GM12878 (cell line): ENCODE measurements around the gene MRPL30. TPM values are rescaled to one million over a fixed set of nuclear protein-coding genes. Genes with fewer than 3 reads are reported as not detected.

Experiments
- GABPA ChIP-seq: IDR thresholded peaks from 2 replicates; pipeline ENCODE4 v1.6.1; 2014; ENCODE audit warnings: antibody characterized with exemption, low read depth, mild to moderate bottlenecking, inconsistent platforms
- HCFC1 ChIP-seq: fragments of 150-350 bp; IDR thresholded peaks from 2 replicates; pipeline ENCODE4 v1.6.1; 2014; ENCODE audit warnings: low read length
- HSF1 ChIP-seq: fragments of 150-350 bp; IDR thresholded peaks from 2 replicates; pipeline ENCODE4 v1.6.1; 2014; ENCODE audit warnings: mild to moderate bottlenecking, low read depth, low read length
- IRF3 ChIP-seq: fragments of 450-650 bp; IDR thresholded peaks from 2 replicates; pipeline ENCODE4 v1.6.1; 2014; ENCODE audit warnings: mild to moderate bottlenecking
- IRF5 ChIP-seq: fragments of 450-650 bp; IDR thresholded peaks from 2 replicates; pipeline ENCODE4 v1.6.1; 2017; ENCODE audit warnings: borderline replicate concordance
- KDM1A ChIP-seq: fragments of 200-600 bp; sonication (generic); IDR thresholded peaks from 2 replicates; pipeline ENCODE4 v1.6.1; 2016; ENCODE audit warnings: borderline replicate concordance
- MEF2A ChIP-seq: IDR thresholded peaks from 2 replicates; pipeline ENCODE4 v1.6.1; 2011; ENCODE audit warnings: low read depth, mild to moderate bottlenecking, low read length, moderate library complexity; ENCODE audit not compliant: insufficient read depth
- MXI1 ChIP-seq: fragments of 150-350 bp; IDR thresholded peaks from 2 replicates; pipeline ENCODE4 v1.6.1; 2011; ENCODE audit warnings: low read depth, mild to moderate bottlenecking, inconsistent platforms, low read length, improper control_type of control experiment
- MYB ChIP-seq: fragments of 150-350 bp; IDR thresholded peaks from 2 replicates; pipeline ENCODE4 v1.6.1; 2014; ENCODE audit warnings: mild to moderate bottlenecking, low read depth, low read length, borderline replicate concordance
- PKNOX1 ChIP-seq: fragments of 450-650 bp; IDR thresholded peaks from 2 replicates; pipeline ENCODE4 v1.6.1; 2016; ENCODE audit warnings: mild to moderate bottlenecking
- RB1 ChIP-seq: fragments of 450-650 bp; formaldehyde crosslinking; IDR thresholded peaks from 2 replicates; pipeline ENCODE4 v1.6.1; 2017; ENCODE audit warnings: mild to moderate bottlenecking, borderline replicate concordance
- RUNX3 ChIP-seq: IDR thresholded peaks from 2 replicates; pipeline ENCODE4 v1.6.1; 2012; ENCODE audit warnings: low read length, inconsistent platforms
- SMAD5 ChIP-seq: IDR thresholded peaks from 2 replicates; pipeline ENCODE4 v1.6.1; 2016; ENCODE audit warnings: antibody characterized with exemption, low read depth
- TARDBP ChIP-seq: IDR thresholded peaks from 2 replicates; pipeline ENCODE4 v1.6.1; 2016; ENCODE audit warnings: borderline replicate concordance
- USF1 ChIP-seq: IDR thresholded peaks from 2 replicates; pipeline ENCODE4 v1.6.1; 2011; ENCODE audit warnings: borderline replicate concordance, low read depth, mild to moderate bottlenecking, moderate library complexity, mixed read lengths, low read length; ENCODE audit not compliant: insufficient read depth; ENCODE audit errors: extremely low read length
- ZNF274 ChIP-seq: IDR thresholded peaks from one replicate; pipeline ENCODE4 v1.8.0; 2011; ENCODE audit not compliant: insufficient read length, insufficient read depth
- ZNF622 ChIP-seq: fragments of 450-650 bp; IDR thresholded peaks from 2 replicates; pipeline ENCODE4 v1.6.1; 2017; ENCODE audit warnings: mild to moderate bottlenecking, inconsistent platforms
- ZNF687 ChIP-seq: fragments of 450-650 bp; IDR thresholded peaks from 2 replicates; pipeline ENCODE4 v1.6.1; 2017; ENCODE audit warnings: mild to moderate bottlenecking, moderate library complexity
- polyA plus RNA-seq, 11 experiments: library from polyadenylated mRNA; depleted of rRNA in 4 of 11; unstranded in 6 of 11; stranded (reverse) in 5 of 11; fragments of >200 nt; fragmentation: Nextera tagmentation in 4 of 11; fragmentation: Illumina TruSeq in 1 of 11; extraction: Ambion mirVana in 4 of 11; extraction: Trizol in 1 of 11; gene quantifications; 1 replicate in 1 of 11; 2 replicates in 10 of 11; pipeline versions ENCODE4 v1.2.1 to v1.2.3, GENCODE V29; 2011 to 2016; ENCODE audit warnings: inconsistent platforms in 2 of 11, missing spikeins in 2 of 11, low read depth in 1 of 11
- total RNA-seq, 4 experiments: library from RNA; depleted of rRNA in 3 of 4; stranded (reverse); fragments of >200 nt in 3 of 4; fragmentation: Illumina TruSeq in 1 of 4; extraction: Trizol in 1 of 4; gene quantifications; 2 replicates each; pipeline versions ENCODE4 v1.2.1 to v1.2.3, GENCODE V29; 2013 to 2021

Gene MRPL30
- total and polyA plus RNA-seq, 10 of the 15 experiments (the other 5 are each of a cell fraction or from before 2014, with no cell fraction given): 33.6 to 63.3 (median 40.1) TPM

GRCh38 chr2:99180755-99181623 lies at the start of gene MRPL30, which contains the start of gene MITD1 (continued):
- 0 out of 2 replicates have a peak, but pooled peaks have one; percentile 43 for TF ChIP-seq MYB
- peak; percentile 86 for TF ChIP-seq MXI1
- TF ChIP-seq USF1: peak; percentile 89
- TF ChIP-seq RB1: peak; percentile 97
- TF ChIP-seq TARDBP: 0 out of 2 replicates have a peak, but pooled peaks have one; percentile 78
- TF ChIP-seq IRF5: no peak
- peak; percentile 92 for TF ChIP-seq HCFC1
- TF ChIP-seq PKNOX1: peak; percentile 61
- TF ChIP-seq GABPA: peak; percentile 98
- no peak for TF ChIP-seq ZNF622
- no peak for TF ChIP-seq ZNF274
- 0 out of 2 replicates have a peak, but pooled peaks have one; percentile 6 for TF ChIP-seq MEF2A
- TF ChIP-seq SMAD5: peak; percentile 59; the same call in 1 of the 2 replicates
- peak; percentile 73; the same call in 1 of the 2 replicates for TF ChIP-seq ZNF687
- TF ChIP-seq IRF3: 0 out of 2 replicates have a peak, but pooled peaks have one; percentile 46
- no peak for TF ChIP-seq HSF1
- no peak for TF ChIP-seq KDM1A
- peak; percentile 72 for TF ChIP-seq RUNX3
